CD4-positive, alpha-beta memory T cell (primary cell): ENCODE measurements around the gene KMT2D. TPM values are rescaled to one million over a fixed set of nuclear protein-coding genes. Genes with fewer than 3 reads are reported as not detected.

Experiments
- CTCF ChIA-PET: fragments of 350-600 bp; sonication (Branson Sonifier 250); formaldehyde crosslinking; loops from one replicate; lab custom pipeline; 2021; ENCODE audit warnings: inconsistent platforms; ENCODE audit not compliant: partially characterized antibody; lab: Charles Lee
- POLR2A ChIA-PET: fragments of 350-600 bp; sonication (Branson Sonifier 250); formaldehyde crosslinking; loops from one replicate; lab custom pipeline; 2021; ENCODE audit not compliant: partially characterized antibody; lab: Charles Lee
- DNase-seq, 5 donors: peaks; one replicate each; pipeline versions ENCODE4 v3.0.0 to v3.0.0-alpha.2; 2020 to 2022; ENCODE audit warnings: mixed read lengths in 1 of 5
- H3K27ac ChIP-seq: one replicate; pipeline ENCODE4 v1.7.0; 2013; ENCODE audit warnings: low read depth, low read length
- H3K27me3 ChIP-seq: 2 replicates; pipeline ENCODE4 v1.7.0; 2013; ENCODE audit warnings: mild to moderate bottlenecking, low read length, moderate library complexity; ENCODE audit not compliant: insufficient read depth
- H3K36me3 ChIP-seq: 2 replicates; pipeline ENCODE4 v1.7.0; 2013; ENCODE audit warnings: mild to moderate bottlenecking, low read length, moderate library complexity; ENCODE audit not compliant: insufficient read depth
- H3K4me1 ChIP-seq: 2 replicates; pipeline ENCODE4 v1.7.0; 2013; ENCODE audit warnings: mild to moderate bottlenecking, low read length, moderate library complexity; ENCODE audit not compliant: insufficient read depth
- H3K4me3 ChIP-seq, 2 donors: one replicate each; pipeline ENCODE4 v1.7.0; 2013; ENCODE audit warnings: low read length in 2 of 2, mild to moderate bottlenecking in 1 of 2
- H3K9me3 ChIP-seq, 2 donors: one replicate each; pipeline ENCODE4 v1.7.0; 2013; ENCODE audit warnings: low read length in 2 of 2, control low read depth in 1 of 2; ENCODE audit not compliant: control insufficient read depth in 1 of 2
- H3K27ac Mint-ChIP-seq, 7 donors: one replicate each; pipeline ENCODE4 v1.8.0; 2020 to 2021; ENCODE audit warnings: mixed read lengths in 7 of 7, mild to moderate bottlenecking in 6 of 7, inconsistent platforms in 3 of 7, moderate library complexity in 3 of 7
- H3K27me3 Mint-ChIP-seq, 2 donors: one replicate each; pipeline ENCODE4 v1.8.0; 2020 to 2021; ENCODE audit warnings: mixed read lengths in 2 of 2
- H3K36me3 Mint-ChIP-seq, 2 donors: one replicate each; pipeline ENCODE4 v1.8.0; 2020 to 2021; ENCODE audit warnings: mixed read lengths in 2 of 2, inconsistent platforms in 1 of 2, mild to moderate bottlenecking in 1 of 2
- H3K4me1 Mint-ChIP-seq, 4 donors: one replicate each; pipeline ENCODE4 v1.8.0; 2020 to 2021; ENCODE audit warnings: mixed read lengths in 4 of 4, mild to moderate bottlenecking in 1 of 4
- H3K4me3 Mint-ChIP-seq, 8 donors: one replicate each; pipeline ENCODE4 v1.8.0; 2020 to 2021; ENCODE audit warnings: mixed read lengths in 8 of 8, mild to moderate bottlenecking in 7 of 8, moderate library complexity in 6 of 8, inconsistent platforms in 3 of 8
- H3K9me3 Mint-ChIP-seq, 8 donors: one replicate each; pipeline ENCODE4 v1.8.0; 2020 to 2021; ENCODE audit warnings: mixed read lengths in 8 of 8, mild to moderate bottlenecking in 5 of 8, inconsistent platforms in 3 of 8, moderate library complexity in 1 of 8
- intact Hi-C: fragments of 100-400 bp; cut with micrococcal nuclease; formaldehyde crosslinking; loops from one replicate; pipeline ENCODE4 v1.15.1; 2023
- polyA plus RNA-seq, 2 donors: library from polyadenylated mRNA; unstranded; fragments of 300-500 nt; fragmentation: Illumina TruSeq; gene quantifications; one replicate each; pipeline ENCODE4 v1.2.3, GENCODE V29; 2021
- total RNA-seq, 2 experiments: library from RNA; stranded (reverse); gene quantifications; one replicate each; pipeline ENCODE4 v1.2.3, GENCODE V29; 2021

Gene KMT2D
- total and polyA plus RNA-seq, 4 experiments from 2014 or later: 0.16 to 159 (median 79.8) TPM

DNA sequence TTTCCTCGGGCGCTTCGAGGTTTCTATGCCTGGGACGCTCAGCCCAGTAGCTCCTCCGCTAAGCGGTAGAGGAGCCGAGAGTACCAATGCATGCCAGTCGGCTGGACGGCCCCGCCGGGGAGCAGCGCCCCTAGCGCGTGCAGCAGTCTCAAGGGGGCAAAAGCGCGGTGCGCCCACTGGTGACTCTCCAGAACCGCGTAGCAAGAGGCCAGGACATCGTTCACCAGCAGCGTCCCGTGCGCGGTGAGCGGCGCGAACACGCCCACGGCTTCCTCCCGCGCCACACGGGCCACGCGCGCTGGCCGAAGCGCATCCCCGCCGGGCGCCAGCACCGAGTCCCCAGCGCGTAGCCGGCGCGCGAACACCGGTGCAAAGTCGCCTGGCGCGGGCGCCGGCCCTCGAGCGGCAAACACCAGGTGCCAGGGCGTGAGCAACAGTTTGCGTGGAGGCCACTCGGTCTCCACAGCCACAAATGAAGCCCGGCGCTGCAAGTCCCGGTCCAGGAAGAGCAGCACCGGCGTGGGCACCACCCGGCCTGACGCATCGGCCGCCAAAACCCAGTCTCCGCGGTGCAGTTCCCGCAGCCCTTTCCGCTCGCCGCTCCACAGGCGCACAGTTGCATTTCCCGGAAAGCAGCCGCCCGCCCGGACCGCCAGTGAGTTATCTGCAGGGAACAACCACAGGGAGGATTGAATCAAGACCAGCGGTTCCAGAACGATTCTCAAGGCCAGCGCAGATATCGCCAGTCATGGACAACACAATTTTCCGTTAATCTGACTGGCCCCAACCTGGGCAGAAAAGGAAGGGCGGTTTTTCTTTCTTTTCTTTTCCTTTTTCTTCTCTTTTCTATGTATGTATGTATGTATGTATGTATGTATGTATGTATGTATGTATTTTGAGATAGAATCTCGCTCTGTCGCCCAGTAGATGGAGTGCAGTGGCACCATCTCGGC lies 29.5 kb upstream of the KMT2D start:
- intact Hi-C loops: loop anchor here (5.0 kb wide), 1 partner anchor 97 kb away; the partner anchor contains the start of gene TUBA1A
- ChIA-PET POLR2A (interaction anchor here (0.7 to 4.4 kb wide), 7 partner anchors 19 to 145 kb away, joined by 3 to 47 read pairs (median 10); partner anchors contain the start of genes LMBR1L, RHEBL1, TUBA1A and TUBA1B), CTCF (interaction anchor here (0.9 to 11.5 kb wide), 21 partner anchors 10 to 154 kb away, joined by 3 to 221 read pairs (median 17); partner anchors contain the start of genes LMBR1L, RHEBL1, TUBA1A and TUBA1B)
- Mint-ChIP-seq H3K9me3 (no peaks in the 10 kb centered on the region), H3K4me3 (peak overlapping the region; percentile 70 to 89 (median 76)), H3K4me1 (peaks cover 32 to 83% (median 54%) of the 10 kb centered on the region in 4 donors), H3K27me3 (peaks cover 32 to 50% of the 10 kb centered on the region in 2 donors), H3K36me3 (peaks cover 0 to 3% of the 10 kb centered on the region in 2 donors), H3K27ac (peak overlapping the region in 6 of 7 donors; percentile 6 to 54 (median 32))
- DNase-seq: peak in 3 of 5 donors; percentile 29 to 43 (median 41)
- H3K36me3 ChIP-seq: no peaks in the 10 kb centered on the region
- H3K27me3 ChIP-seq: peaks cover 58% of the 10 kb centered on the region
- H3K4me3 ChIP-seq: peak overlapping the region; percentile 11 to 45
- H3K9me3 ChIP-seq: no peaks in the 10 kb centered on the region
- no peak overlapping the region for H3K27ac ChIP-seq
- peaks cover 74% of the 10 kb centered on the region for H3K4me1 ChIP-seq

- Histone ChIP-seq H3K4me3 (no peak overlapping the region), H3K27ac (no peak overlapping the region), H3K27me3 (peaks cover 47% of the 10 kb centered on the region), H3K36me3 (no peaks in the 10 kb centered on the region), H3K4me1 (peaks cover 62% of the 10 kb centered on the region), H3K9me3 (no peaks in the 10 kb centered on the region)
- no peaks in the 10 kb centered on the region for H3K36me3 Mint-ChIP-seq
- H3K4me3 Mint-ChIP-seq: peak overlapping the region in 5 of 8 donors; percentile 10 to 83 (median 51)
- peaks cover 29 to 71% (median 46%) of the 10 kb centered on the region in 4 donors for H3K4me1 Mint-ChIP-seq
- peak overlapping the region in 1 of 7 donors; percentile 67 for H3K27ac Mint-ChIP-seq
- peaks cover 31 to 46% of the 10 kb centered on the region in 2 donors for H3K27me3 Mint-ChIP-seq
- no peaks in the 10 kb centered on the region for H3K9me3 Mint-ChIP-seq
- ChIA-PET CTCF (interaction anchor here (0.7 to 7.7 kb wide), 36 partner anchors 7 to 336 kb away, joined by 3 to 116 read pairs (median 8); partner anchors contain the start of genes LMBR1L, RHEBL1, TROAP and TUBA1A), POLR2A (interaction anchor here (1.0 to 4.4 kb wide), 11 partner anchors 11 to 148 kb away, joined by 3 to 47 read pairs (median 4); partner anchors contain the start of genes LMBR1L, RHEBL1, TUBA1A and TUBA1B)
- DNase-seq: no peak
- intact Hi-C loops: loop anchor here (1.0 to 5.0 kb wide), 7 partner anchors 9 to 146 kb away; partner anchors contain the start of genes LMBR1L, RHEBL1 and TUBA1A
Measured at GRCh38 chr12:49088932-49089330, 28.3 kb upstream of the KMT2D start.

DNA sequence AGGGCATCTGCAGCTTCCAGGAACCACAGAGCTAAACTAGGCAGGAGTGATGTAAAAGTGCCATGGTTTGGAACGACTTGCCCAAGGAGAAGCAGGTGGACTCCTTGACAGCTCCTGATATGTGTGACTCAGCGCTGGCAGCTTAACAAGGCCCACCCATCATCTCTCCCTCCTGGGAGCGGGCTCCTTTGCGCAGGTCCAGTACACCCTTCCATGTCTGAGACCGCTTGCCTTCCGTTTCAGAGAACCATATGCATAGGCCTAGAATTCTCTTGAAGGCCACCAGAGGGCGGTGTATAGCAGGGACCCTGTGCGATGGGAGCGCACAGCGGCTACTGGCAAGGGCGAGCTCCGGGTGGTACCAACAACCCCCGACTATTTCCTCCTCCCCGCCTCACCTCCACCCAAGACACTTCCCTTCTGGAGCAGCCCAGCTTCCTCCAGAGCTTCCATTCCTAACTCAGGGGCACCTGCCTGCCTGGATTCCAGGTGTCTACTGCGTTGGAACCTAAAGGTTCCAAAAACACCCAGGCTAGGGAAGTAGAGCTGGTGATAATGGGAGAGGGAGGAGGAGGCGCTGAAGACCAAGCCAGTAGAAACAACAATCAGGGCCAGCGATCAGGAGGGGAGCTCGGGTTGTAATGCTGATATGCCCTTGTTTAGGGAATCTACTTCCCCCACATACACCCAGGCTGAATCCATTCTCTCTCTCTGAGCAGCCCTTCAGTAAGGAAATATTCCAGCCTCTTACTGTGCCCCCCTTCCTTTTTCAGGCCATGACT lies 27.7 kb upstream of the KMT2D start:
- H3K36me3 Mint-ChIP-seq: no peaks in the 10 kb centered on the region
- Histone ChIP-seq H3K36me3 (no peaks in the 10 kb centered on the region), H3K27ac (no peak overlapping the region), H3K9me3 (no peaks in the 10 kb centered on the region), H3K4me3 (no peak overlapping the region), H3K4me1 (peaks cover 56% of the 10 kb centered on the region), H3K27me3 (peaks cover 41% of the 10 kb centered on the region)
- peak overlapping the region in 7 of 8 donors; percentile 17 to 83 (median 56) for H3K4me3 Mint-ChIP-seq
- intact Hi-C loops: loop anchor here (1.0 to 5.0 kb wide), 7 partner anchors 10 to 147 kb away; partner anchors contain the start of genes LMBR1L, RHEBL1 and TUBA1A
- no peaks in the 10 kb centered on the region for H3K9me3 Mint-ChIP-seq
- DNase-seq: peak; percentile 68 to 73 (median 69)
- peak overlapping the region in 4 of 7 donors; percentile 2 to 67 (median 37) for H3K27ac Mint-ChIP-seq
- peaks cover 26 to 41% of the 10 kb centered on the region in 2 donors for H3K27me3 Mint-ChIP-seq
- ChIA-PET POLR2A (interaction anchor here (1.0 to 4.4 kb wide), 11 partner anchors 10 to 148 kb away, joined by 3 to 47 read pairs (median 5); partner anchors contain the start of genes LMBR1L, RHEBL1, TUBA1A and TUBA1B), CTCF (interaction anchor here (0.7 to 7.7 kb wide), 41 partner anchors 8 to 335 kb away, joined by 3 to 116 read pairs (median 7); partner anchors contain the start of genes LMBR1L, RHEBL1, TROAP and TUBA1A)
- peaks cover 23 to 65% (median 40%) of the 10 kb centered on the region in 4 donors for H3K4me1 Mint-ChIP-seq

DNA sequence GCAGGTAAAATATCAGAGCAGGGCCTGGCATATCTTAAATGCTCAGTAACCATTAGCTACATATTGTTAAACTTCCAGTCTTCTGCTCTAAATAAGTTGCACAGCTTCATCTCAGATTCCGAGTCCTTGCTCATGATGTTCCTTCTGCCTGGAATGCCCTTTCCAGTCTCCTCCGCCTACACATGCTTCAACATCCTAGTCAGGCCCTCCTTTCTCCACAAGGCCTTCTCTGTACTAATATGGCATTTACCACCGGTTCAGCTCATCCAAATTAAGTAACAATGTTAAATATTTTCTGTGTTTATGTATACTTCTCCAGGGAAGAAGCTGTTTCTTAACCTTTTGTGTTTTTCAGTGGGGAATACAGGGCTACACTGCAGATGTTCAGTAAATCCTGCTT lies 25.5 kb upstream of the KMT2D start:
- CTCF ChIA-PET: interaction anchor here (0.8 to 7.7 kb wide), 16 partner anchors 7 to 148 kb away, joined by 3 to 116 read pairs (median 12); partner anchors contain the start of genes DHH, LMBR1L, RHEBL1 and TUBA1A
- DNase-seq: no peak
- Histone ChIP-seq H3K9me3 (no peaks in the 10 kb centered on the region), H3K4me3 (no peak overlapping the region), H3K4me1 (peaks cover 40% of the 10 kb centered on the region), H3K27me3 (peaks cover 19% of the 10 kb centered on the region), H3K36me3 (no peaks in the 10 kb centered on the region), H3K27ac (no peak overlapping the region)
- H3K4me3 Mint-ChIP-seq: no peak overlapping the region
- no peaks in the 10 kb centered on the region for H3K9me3 Mint-ChIP-seq
- H3K4me1 Mint-ChIP-seq: peaks cover 20 to 43% (median 31%) of the 10 kb centered on the region in 4 donors
- peaks cover 16 to 24% of the 10 kb centered on the region in 2 donors for H3K27me3 Mint-ChIP-seq
- no peak overlapping the region for H3K27ac Mint-ChIP-seq
- POLR2A ChIA-PET: interaction anchor here (1.7 to 4.4 kb wide), 3 partner anchors 23 to 45 kb away, joined by 4 to 47 read pairs (median 23); partner anchors contain the start of genes LMBR1L and TUBA1B
- intact Hi-C loops: loop anchor here (5.0 kb wide), 1 partner anchor 101 kb away; the partner anchor contains the start of gene TUBA1A
- H3K36me3 Mint-ChIP-seq: no peaks in the 10 kb centered on the region

- no peaks in the 10 kb centered on the region for H3K9me3 ChIP-seq
- DNase-seq: no peak
- peaks cover 9% of the 10 kb centered on the region for H3K27me3 ChIP-seq
- intact Hi-C loops: no loop called here
- Mint-ChIP-seq H3K9me3 (no peaks in the 10 kb centered on the region), H3K27ac (no peak overlapping the region), H3K36me3 (no peaks in the 10 kb centered on the region), H3K4me3 (no peak overlapping the region), H3K27me3 (peaks cover 9 to 14% of the 10 kb centered on the region in 2 donors), H3K4me1 (peaks cover 12 to 27% (median 20%) of the 10 kb centered on the region in 4 donors)
- CTCF ChIA-PET: interaction anchor here (0.9 to 7.7 kb wide), 11 partner anchors 9 to 193 kb away, joined by 4 to 116 read pairs (median 9); partner anchors contain the start of genes DHH, RHEBL1, TUBA1A and TUBA1B
- H3K4me3 ChIP-seq: no peak overlapping the region
- H3K27ac ChIP-seq: no peak overlapping the region
- no peaks in the 10 kb centered on the region for H3K36me3 ChIP-seq
- H3K4me1 ChIP-seq: peaks cover 23% of the 10 kb centered on the region
- POLR2A ChIA-PET: interaction anchor here (1.0 to 1.7 kb wide), 4 partner anchors 10 to 151 kb away, joined by 4 to 6 read pairs (median 4); partner anchors contain the start of genes DHH and LMBR1L
Measured at GRCh38 chr12:49084438-49084837, 23.8 kb upstream of the KMT2D start.

DNA sequence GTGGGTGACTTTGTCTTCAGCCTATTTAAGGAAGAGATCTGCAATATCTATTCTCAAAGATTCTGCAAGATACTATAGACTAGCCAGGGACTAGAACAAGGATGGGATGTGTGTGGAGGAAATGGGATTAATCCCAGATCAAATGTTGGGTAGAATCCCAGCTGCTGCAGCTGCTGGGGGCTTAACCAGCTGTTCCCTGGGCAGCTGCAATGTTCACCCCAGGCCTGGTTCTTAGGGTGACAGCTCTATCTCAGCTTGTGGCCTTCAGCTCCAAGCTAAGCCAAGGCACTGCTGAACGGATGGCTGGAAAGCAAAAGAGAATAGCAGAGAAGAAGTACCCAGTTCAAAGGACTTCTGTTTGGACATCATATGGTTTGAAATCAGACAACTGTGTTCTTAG lies 19.2 kb upstream of the KMT2D start:
- H3K4me1 ChIP-seq: no peaks in the 10 kb centered on the region
- Mint-ChIP-seq H3K4me3 (no peak overlapping the region), H3K4me1 (no peaks in the 10 kb centered on the region), H3K9me3 (no peaks in the 10 kb centered on the region), H3K27ac (peak overlapping the region in 1 of 7 donors; percentile 44), H3K36me3 (no peaks in the 10 kb centered on the region), H3K27me3 (peaks cover 1 to 5% of the 10 kb centered on the region in 2 donors)
- no peaks in the 10 kb centered on the region for H3K9me3 ChIP-seq
- H3K27ac ChIP-seq: no peak overlapping the region
- intact Hi-C loops: no loop called here
- POLR2A ChIA-PET: no interaction called here
- H3K27me3 ChIP-seq: no peaks in the 10 kb centered on the region
- H3K36me3 ChIP-seq: no peaks in the 10 kb centered on the region
- H3K4me3 ChIP-seq: no peak overlapping the region
- CTCF ChIA-PET: interaction anchor here (1.2 to 4.8 kb wide), 4 partner anchors 9 to 36 kb away, joined by 5 to 38 read pairs (median 11); no protein-coding TSS in a partner anchor
- no peak for DNase-seq
